ENCODE results near the gene PRKCB. TPM values are rescaled to one million over a fixed set of nuclear protein-coding genes. Genes with fewer than 3 reads are reported as not detected.
"Not testable (repeated sequence)": the region's sequence is repeated elsewhere in the genome, so short reads cannot be mapped to it uniquely, and the experiment has no call there.

Gene PRKCB
- polyA plus RNA-seq, 4 donors, result 4.2 to 7.7 (median 5.0) TPM

- DNase-seq (ENCODE audit: low read depth in 4 of 4, low spot score in 3 of 4), result no peak
Observed at GRCh38 chr16:23900480-23901177, 64.8 kb downstream of the PRKCB start.

DNA sequence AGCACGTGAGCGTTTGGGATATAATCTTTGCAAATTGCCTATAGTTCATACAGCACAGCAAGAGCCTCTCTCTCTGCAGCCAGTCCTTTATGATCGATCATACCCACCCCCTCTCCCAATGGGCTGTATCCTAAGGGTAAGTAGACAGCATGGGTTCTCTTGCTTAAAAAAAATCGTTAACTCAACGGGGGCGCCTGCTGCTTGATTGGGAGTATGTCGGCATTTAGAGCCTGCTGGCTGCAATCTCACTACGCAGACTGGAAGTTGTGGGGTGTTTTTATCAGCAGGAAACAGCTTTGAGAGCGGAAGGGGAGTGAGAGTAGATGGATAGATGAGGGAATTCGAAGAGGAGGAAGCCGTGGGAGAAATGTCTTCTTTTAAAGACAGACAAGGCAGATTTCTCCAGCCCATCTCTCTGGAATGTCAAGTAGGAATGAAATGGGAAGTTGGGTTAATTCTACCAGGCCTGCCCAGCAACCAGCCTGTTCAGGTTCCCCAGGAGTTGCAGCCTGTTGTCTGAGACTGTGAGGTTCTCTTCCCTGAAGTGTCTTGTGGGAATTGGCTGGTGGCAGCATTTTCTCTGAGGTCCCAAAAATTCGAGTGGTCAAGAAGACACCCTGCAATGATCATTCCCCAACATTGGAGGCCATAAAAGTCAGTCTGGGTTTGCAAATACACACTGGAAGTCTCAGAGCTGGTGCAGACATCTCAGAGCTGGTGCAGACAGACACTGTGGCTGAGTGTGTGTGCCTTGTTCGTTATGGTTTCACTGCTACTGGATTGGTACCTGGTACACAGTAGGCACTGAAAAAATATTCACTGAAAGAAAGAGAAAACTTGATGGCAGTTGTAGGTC lies 65.6 kb downstream of the PRKCB start:
- no peak for DNase-seq (ENCODE audit: low read depth in 4 of 4, low spot score in 3 of 4)

GRCh38 chr16:23902034-23902747 lies 66.4 kb downstream of the PRKCB start:
- DNase-seq (ENCODE audit: low read depth in 4 of 4, low spot score in 3 of 4), result no peak

DNA sequence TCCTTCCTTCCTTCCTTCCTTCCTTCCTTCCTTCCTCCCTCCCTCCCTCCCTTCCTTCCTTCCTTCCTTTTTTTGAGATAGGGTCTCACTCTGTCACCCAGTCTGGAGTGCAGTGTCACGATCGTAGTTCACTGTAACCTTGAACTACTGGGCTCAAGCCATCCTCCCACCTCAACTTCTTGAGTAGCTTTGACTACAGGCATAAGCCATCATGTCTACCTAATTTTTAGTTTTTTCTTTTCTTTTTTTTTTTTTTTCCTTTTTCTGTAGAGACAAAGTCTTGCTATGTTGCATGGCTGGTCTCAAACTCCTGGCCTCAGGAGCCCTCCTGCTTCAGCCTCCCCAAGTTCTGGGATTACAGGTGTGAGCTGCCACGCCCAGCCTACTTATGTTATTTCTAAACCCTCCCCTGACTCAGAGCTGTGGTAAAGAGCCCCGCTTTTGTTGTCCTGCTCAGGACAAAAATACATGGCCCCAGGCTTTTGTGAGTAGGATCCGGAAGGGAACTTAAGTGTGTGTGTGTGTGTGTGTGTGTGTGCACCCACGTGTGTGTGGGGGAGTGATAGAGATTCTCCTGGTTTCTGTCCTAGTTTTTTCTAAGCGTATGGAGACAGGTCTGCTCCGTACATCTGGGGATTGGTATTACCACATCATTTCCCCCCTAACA lies 67.1 kb downstream of the PRKCB start:
- DNase-seq (ENCODE audit: low read depth in 4 of 4, low spot score in 3 of 4), result no peak

GRCh38 chr16:23905027-23905426 lies 69.2 kb downstream of the PRKCB start:
- peak in 3 of 4 donors; percentile 4 to 19 (median 16) for DNase-seq (ENCODE audit: low read depth in 4 of 4, low spot score in 3 of 4)

GRCh38 chr16:23907457-23907902 lies 71.7 kb downstream of the PRKCB start:
- DNase-seq (ENCODE audit: low read depth in 4 of 4, low spot score in 3 of 4), result no peak

- no peak for DNase-seq (ENCODE audit: low read depth in 4 of 4, low spot score in 3 of 4)
Observed at GRCh38 chr16:23907903-23908302, 72.1 kb downstream of the PRKCB start.

DNA sequence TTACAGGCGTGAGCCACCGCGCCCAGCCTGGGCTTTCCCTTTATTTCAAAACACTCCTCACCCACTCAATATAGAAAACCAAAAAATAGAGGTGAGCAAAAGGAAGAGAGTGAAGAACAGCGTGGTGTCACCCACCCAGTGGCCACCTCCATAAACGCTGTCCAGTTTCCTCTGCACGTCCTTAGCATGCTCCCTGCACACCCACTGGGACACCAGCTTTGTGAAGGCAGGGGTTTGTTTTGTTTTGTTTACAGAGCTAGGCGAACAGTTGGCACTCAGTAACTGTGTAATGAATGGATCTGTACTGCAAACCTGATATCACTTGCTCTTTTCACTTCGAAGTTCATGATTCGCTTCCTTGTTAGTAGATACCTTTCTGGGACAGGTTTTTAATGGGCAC lies 73.0 kb downstream of the PRKCB start:
- DNase-seq (ENCODE audit: low read depth in 4 of 4, low spot score in 3 of 4), result no peak

- no peak for DNase-seq (ENCODE audit: low read depth in 4 of 4, low spot score in 3 of 4)
Observed at GRCh38 chr16:23909792-23910418, 74.1 kb downstream of the PRKCB start.

DNA sequence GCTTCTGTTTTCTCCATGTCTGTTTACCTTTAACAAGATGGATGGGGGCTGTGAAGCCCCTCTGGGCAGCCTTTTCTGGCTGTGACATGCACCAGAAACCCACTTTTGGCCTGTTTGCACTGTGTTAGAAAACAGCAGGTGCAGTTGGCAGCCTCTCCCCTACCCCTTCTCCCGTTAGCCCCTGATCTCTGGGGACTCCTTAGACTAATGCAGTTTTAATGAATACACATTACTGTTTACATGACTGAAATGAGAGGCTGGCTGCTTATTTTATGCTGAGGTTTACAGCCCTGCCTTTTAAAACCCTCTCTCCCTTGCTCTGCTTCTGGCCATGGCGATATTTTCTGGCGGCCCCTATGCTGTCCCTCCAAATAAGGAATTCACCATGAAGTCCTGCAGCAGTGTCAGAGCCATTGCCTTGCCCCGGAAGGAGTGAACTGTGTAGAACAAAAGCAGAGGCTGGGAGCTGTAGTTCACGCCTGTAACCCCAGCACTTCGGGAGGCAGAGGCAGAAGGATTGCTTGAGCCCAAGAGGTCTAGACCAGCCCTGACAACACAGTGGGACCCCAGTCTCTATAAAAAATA lies 79.3 kb downstream of the PRKCB start:
- DNase-seq (ENCODE audit: low read depth in 4 of 4, low spot score in 3 of 4), result no peak

- not testable (repeated sequence) for DNase-seq (ENCODE audit: low read depth in 4 of 4, low spot score in 3 of 4)
Observed at GRCh38 chr16:23916552-23916951, 80.8 kb downstream of the PRKCB start.

GRCh38 chr16:23917621-23918020 lies 81.8 kb downstream of the PRKCB start:
- DNase-seq (ENCODE audit: low read depth in 4 of 4, low spot score in 3 of 4), result no peak

DNA sequence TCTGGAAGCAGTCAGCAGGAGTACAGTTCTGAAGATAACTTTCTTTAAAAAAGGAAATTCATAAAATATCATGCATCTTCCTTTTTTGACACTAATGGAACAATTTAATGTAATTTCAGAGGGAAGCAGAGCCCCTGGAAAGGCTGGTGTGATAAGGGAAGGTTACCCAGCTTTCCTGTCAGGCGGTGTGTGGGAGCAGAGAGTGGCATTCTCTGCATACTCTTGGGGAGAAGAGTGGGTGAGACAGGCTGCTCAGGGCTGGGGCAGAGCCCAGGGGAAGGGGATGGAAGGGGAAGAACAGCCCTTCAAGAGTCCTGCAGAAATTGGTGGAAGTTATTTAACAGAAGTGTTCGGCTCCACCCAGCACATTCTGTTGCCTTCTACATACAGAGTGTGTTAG lies 84.7 kb downstream of the PRKCB start:
- DNase-seq (ENCODE audit: low read depth in 4 of 4, low spot score in 3 of 4), result no peak

GRCh38 chr16:23920899-23921298 lies 85.1 kb downstream of the PRKCB start:
- DNase-seq (ENCODE audit: low read depth in 4 of 4, low spot score in 3 of 4), result no peak

DNA sequence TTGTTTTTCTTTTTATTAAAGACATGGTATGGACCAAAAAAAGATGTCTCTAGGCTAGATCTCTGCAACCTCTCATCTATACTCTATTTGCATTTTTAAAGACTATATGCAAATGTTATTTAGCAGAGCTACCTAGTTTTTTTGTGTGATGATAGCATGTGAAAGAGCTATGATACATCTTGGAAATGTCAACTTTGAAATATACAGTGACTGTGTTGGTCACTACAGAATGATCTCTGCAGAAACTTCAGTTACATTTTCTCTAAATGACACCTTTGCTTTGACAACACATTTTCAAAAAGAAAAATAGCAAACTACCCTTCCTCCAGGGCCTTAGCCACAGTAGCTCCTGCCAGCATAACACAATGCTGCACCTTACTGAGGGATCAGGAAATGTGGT lies 86.6 kb downstream of the PRKCB start:
- DNase-seq (ENCODE audit: low read depth in 4 of 4, low spot score in 3 of 4), result no peak

DNA sequence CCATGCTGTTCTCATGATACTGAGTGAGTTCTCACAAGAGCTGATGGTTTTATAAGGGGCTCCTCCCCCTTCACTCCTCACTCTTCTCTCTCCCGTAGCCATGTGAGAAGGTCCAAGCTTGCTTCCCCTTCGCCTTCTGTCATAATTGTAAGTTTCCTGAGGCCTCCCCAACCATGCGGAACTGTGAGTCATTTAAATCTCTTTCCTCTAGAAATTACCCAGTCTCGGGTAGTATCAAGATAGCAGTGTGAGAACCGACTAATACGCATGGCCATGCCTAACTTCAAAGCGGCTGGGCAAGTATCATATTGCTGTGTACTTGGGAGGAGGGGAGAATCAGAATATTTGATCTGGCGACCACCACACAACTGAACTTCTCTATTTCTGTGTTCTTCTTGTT lies 88.3 kb downstream of the PRKCB start:
- DNase-seq (ENCODE audit: low read depth in 4 of 4, low spot score in 3 of 4), result no peak

DNA sequence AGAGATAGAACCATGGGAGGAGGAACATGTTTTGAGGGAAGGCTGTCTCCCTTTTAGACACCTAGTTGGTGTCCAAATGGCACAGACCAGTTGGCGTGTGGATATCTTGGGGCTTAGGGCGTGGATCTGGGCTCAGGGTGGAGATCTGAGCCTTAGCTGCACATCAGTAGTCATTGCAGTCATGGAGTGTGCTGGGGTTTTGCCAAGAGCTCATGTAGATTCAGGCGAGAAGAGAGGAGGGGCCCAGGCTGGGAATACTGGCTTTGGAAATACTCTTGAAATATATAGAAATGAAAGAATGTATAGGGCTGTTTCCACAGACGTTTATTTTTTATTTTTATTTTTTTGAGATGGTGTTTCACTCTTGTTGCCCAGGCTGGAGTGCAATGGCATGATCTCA lies 92.0 kb downstream of the PRKCB start:
- no peak for DNase-seq (ENCODE audit: low read depth in 4 of 4, low spot score in 3 of 4)

DNA sequence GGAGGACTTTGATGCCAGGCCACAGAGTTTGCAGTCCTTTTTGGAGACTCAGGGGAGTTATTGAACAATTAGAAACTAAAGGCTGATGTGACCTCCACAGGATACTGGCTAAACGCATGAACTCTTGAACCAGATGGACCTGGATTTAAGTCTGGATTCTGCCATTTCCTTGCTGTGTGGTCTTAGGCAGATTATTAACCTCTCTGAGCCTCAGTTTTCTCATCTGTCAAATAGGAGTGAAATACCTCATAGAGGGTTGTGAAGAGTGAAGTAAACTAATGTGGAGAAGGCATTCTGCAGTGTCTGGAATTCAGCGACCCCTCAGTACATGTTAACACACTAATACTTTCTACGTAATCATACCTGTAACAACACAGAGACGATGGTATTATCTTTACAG lies 93.5 kb downstream of the PRKCB start:
- no peak for DNase-seq (ENCODE audit: low read depth in 4 of 4, low spot score in 3 of 4)

- no peak for DNase-seq (ENCODE audit: low read depth in 4 of 4, low spot score in 3 of 4)
Observed at GRCh38 chr16:23929856-23930255, 94.1 kb downstream of the PRKCB start.

DNA sequence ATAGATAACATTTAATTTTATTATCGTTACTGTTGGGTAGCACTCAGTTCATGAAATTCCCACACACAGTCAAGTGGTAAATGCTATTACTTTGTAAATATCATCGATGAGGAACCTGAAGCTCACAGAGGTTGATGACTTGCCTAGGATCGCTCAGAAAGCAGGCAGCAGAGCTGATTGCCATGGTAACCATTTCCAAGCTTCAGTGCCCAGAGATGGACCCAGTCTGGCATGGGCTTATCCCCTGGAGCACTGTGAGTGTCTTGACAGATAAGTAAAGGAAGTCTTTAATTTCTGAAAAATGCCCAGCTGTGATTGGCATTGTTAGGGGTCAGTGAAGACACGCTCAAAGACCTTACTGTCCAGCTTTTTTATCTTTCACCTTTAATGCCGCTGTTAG lies 95.0 kb downstream of the PRKCB start:
- no peak for DNase-seq (ENCODE audit: low read depth in 4 of 4, low spot score in 3 of 4)

Measured in left renal pelvis (tissue), 4 donors.